DND-41 (cell line): ENCODE measurements around the gene KANSL3.
A peak's percentile ranks its signal among the peaks of the same experiment; 100 is the strongest.
"Not testable (repeated sequence)": the region's sequence is repeated elsewhere in the genome, so short reads cannot be mapped to it uniquely, and the experiment has no call there.

Experiments
- ATAC-seq: fragments of 200-7000 bp; cut with Tn5 transposase; 3 replicates; pipeline ENCODE4 v1.9.1; 2021; ENCODE audit warnings: low read depth; ENCODE audit not compliant: insufficient read depth
- DNase-seq: peaks from one replicate; pipeline ENCODE4 v3.0.0-alpha.2; 2020
- H2AFZ ChIP-seq: 2 replicates; pipeline ENCODE4 v1.6.0; 2012; ENCODE audit warnings: low read depth, low read length
- H3K27ac ChIP-seq: 2 replicates; pipeline ENCODE4 v1.5.1; 2012; ENCODE audit warnings: low read length, inconsistent platforms
- H3K27me3 ChIP-seq: fragments of 200-600 bp; sonication (generic); 2 replicates; pipeline ENCODE4 v1.6.0; 2012; ENCODE audit warnings: low read length, mild to moderate bottlenecking, inconsistent platforms; ENCODE audit not compliant: insufficient read depth, poor library complexity
- H3K36me3 ChIP-seq: 2 replicates; pipeline ENCODE4 v1.5.1; 2012; ENCODE audit warnings: low read length, inconsistent platforms; ENCODE audit not compliant: insufficient read depth
- H3K4me1 ChIP-seq: 2 replicates; pipeline ENCODE4 v1.5.1; 2012; ENCODE audit warnings: mild to moderate bottlenecking, low read length; ENCODE audit not compliant: insufficient read depth
- H3K4me2 ChIP-seq: 2 replicates; pipeline ENCODE4 v1.6.0; 2012; ENCODE audit warnings: mild to moderate bottlenecking, moderate library complexity, low read length, inconsistent platforms; ENCODE audit not compliant: insufficient read depth
- H3K4me3 ChIP-seq, 2 experiments: fragments of 200-600 bp in 1 of 2; shearing (Covaris generic) in 1 of 2; 2 replicates each; pipeline ENCODE4 v1.5.1; 2012 to 2016; ENCODE audit warnings: inconsistent platforms in 2 of 2, low read length in 2 of 2, mild to moderate bottlenecking in 2 of 2, low read depth in 1 of 2, moderate library complexity in 1 of 2
- H3K79me2 ChIP-seq: 2 replicates; pipeline ENCODE4 v1.6.0; 2012; ENCODE audit warnings: low read length, inconsistent platforms; ENCODE audit not compliant: insufficient read depth
- H3K9ac ChIP-seq: 2 replicates; pipeline ENCODE4 v1.6.0; 2012; ENCODE audit warnings: low read depth, mild to moderate bottlenecking, inconsistent platforms, low read length, moderate library complexity
- H3K9me3 ChIP-seq: 2 replicates; pipeline ENCODE4 v1.5.1; 2012; ENCODE audit warnings: low read length, moderate library complexity, mild to moderate bottlenecking, inconsistent platforms; ENCODE audit not compliant: insufficient read depth, severe bottlenecking
- H4K20me1 ChIP-seq: 2 replicates; pipeline ENCODE4 v1.6.0; 2012; ENCODE audit warnings: low read length; ENCODE audit not compliant: insufficient read depth
- EZH2 ChIP-seq: IDR thresholded peaks from 3 replicates; pipeline ENCODE4 v1.6.1; 2012; ENCODE audit warnings: borderline replicate concordance, low read depth, mild to moderate bottlenecking, moderate library complexity, low read length, inconsistent platforms; ENCODE audit not compliant: severe bottlenecking
- TF ChIP-seq, protein P1 (sequence below): IDR thresholded peaks from 2 replicates; pipeline ENCODE4 v1.5.1; 2012; ENCODE audit warnings: borderline replicate concordance, low read length, moderate library complexity, mild to moderate bottlenecking; ENCODE audit not compliant: poor library complexity, severe bottlenecking; ENCODE audit errors: extremely low read depth

Gene KANSL3

DNA sequence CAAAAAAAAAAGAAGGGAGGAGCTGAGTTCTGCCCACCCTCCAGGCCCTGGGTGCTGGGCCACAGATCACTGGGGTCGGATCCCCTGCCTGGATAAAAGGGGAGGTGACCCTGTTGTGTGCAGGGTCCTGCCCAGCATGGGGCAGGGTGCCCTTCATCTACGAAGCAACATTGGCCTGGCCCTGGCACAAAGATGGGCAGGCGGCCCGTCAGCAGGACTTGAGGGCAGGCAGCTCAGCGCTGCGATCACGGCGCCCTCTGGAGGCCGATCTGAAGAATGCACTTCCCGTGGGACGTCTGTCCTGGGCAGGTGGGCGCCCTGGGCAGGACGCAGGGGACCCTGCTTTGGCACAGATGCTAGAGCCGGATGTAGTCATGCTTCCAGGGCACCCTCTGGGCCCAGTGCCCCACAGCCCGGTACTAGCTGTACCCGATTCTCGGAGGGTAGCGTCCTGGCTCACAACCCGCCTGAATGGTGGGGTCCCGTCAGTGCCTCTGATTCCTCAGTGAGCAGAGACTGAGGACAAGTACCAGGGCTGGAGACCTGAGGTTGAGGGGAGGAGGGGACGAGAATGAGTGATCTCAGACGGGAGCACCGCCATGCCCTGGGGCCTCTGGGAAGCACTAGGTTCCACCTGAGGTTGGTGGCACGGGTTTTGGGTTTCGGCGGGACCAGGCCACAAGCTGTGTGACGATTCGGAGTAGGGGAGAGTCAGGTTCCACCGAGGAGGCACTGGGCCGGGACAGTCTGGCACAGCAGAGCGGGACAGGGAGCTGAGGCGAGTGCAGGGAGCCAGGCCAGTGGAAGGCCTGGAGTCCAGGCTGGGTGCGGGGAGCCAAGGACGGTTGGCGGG lies 83.6 kb downstream of the KANSL3 start:
- H3K9ac ChIP-seq: 0 out of 2 replicates have a peak overlapping the region, but pooled peaks have one; percentile 7

GRCh38 chr2:96553957-96554292 lies 84.2 kb downstream of the KANSL3 start:
- not testable (repeated sequence) for H3K27ac ChIP-seq, H3K9me3 ChIP-seq, ATAC-seq, H3K4me3 ChIP-seq, DNase-seq, H3K27me3 ChIP-seq, H3K79me2 ChIP-seq
- Histone ChIP-seq H3K9ac (0 out of 2 replicates have a peak overlapping the region, but pooled peaks have one; percentile 7), H3K4me2 (peak overlapping the region; percentile 53; the same call in 1 of the 2 replicates), H2AFZ (peak overlapping the region; percentile 71; the same call in 1 of the 2 replicates), H3K4me1 (peaks cover 12% of the 10 kb centered on the region), H4K20me1 (peaks cover 17% of the 10 kb centered on the region), H3K36me3 (peaks cover 42% of the 10 kb centered on the region)

More for the DNA sequence above, 83.6 kb downstream of the KANSL3 start:
- Histone ChIP-seq H3K27ac (peak overlapping the region; percentile 33; the same call in 1 of the 2 replicates), H3K4me2 (peak overlapping the region; percentile 53), H3K79me2 (no peaks in the 10 kb centered on the region), H2AFZ (peak overlapping the region; percentile 71), H3K4me1 (peaks cover 12% of the 10 kb centered on the region), H3K36me3 (peaks cover 36% of the 10 kb centered on the region), H4K20me1 (peaks cover 11% of the 10 kb centered on the region), H3K9me3 (no peaks in the 10 kb centered on the region), H3K4me3 (no peak overlapping the region), H3K27me3 (no peaks in the 10 kb centered on the region)
- ATAC-seq: peak; percentile 80
- TF ChIP-seq, protein P1, sequence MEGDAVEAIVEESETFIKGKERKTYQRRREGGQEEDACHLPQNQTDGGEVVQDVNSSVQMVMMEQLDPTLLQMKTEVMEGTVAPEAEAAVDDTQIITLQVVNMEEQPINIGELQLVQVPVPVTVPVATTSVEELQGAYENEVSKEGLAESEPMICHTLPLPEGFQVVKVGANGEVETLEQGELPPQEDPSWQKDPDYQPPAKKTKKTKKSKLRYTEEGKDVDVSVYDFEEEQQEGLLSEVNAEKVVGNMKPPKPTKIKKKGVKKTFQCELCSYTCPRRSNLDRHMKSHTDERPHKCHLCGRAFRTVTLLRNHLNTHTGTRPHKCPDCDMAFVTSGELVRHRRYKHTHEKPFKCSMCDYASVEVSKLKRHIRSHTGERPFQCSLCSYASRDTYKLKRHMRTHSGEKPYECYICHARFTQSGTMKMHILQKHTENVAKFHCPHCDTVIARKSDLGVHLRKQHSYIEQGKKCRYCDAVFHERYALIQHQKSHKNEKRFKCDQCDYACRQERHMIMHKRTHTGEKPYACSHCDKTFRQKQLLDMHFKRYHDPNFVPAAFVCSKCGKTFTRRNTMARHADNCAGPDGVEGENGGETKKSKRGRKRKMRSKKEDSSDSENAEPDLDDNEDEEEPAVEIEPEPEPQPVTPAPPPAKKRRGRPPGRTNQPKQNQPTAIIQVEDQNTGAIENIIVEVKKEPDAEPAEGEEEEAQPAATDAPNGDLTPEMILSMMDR: peak; percentile 93
- no peak for TF ChIP-seq EZH2
- DNase-seq: peak; percentile 70

DNA sequence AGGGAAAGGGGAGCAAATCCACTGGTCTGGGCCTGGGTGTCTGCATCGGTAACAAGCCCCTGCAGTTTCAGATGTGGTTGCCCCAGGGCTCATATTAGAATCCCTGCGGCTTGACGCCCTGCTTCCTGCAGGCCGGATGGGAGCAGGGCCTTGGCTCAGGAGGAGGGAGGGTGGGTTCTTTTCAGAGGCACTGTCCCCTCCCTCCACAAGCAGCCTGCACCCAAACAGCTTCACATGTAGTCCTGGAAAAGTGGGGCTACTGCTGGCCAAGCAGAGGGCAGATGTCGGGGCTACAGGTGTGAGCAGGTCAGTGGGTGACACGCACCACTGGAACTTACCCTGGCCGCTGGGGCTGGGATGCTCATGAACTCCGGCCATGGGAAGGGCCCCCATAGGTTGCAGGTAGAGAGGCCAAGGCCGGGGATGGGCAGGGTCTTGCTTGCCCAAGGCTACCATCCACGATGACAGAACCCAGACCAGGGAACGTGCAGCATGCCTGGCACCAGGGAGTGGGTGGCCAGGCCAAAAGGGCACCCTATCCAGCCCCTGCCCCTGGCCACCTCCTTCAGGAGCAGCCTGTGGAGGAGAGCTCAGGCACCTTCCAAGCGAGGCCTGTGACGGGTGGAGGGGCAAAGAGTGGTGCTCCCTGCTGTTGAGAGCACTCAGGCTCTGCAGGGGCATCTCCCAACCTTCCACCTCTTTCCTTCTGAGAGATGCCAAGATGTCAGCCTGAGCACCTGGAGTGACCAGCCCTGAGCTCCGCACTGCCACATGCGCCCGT lies 84.7 kb downstream of the KANSL3 start:
- Histone ChIP-seq H4K20me1 (peaks cover 22% of the 10 kb centered on the region), H3K27ac (no peak overlapping the region), H3K36me3 (peaks cover 46% of the 10 kb centered on the region), H3K27me3 (no peaks in the 10 kb centered on the region), H3K4me1 (peaks cover 12% of the 10 kb centered on the region), H3K9ac (no peak overlapping the region), H2AFZ (no peak overlapping the region), H3K4me3 (no peak overlapping the region), H3K4me2 (no peak overlapping the region), H3K9me3 (no peaks in the 10 kb centered on the region), H3K79me2 (no peaks in the 10 kb centered on the region)
- no peak for ATAC-seq
- no peak for DNase-seq
- TF ChIP-seq, protein P1: no peak
- TF ChIP-seq EZH2: no peak
